ENCODE data around the gene CLEC4F. TPM values are rescaled to one million over a fixed set of nuclear protein-coding genes. Genes with fewer than 3 reads are reported as not detected.

Gene CLEC4F
- total RNA-seq, 1 donor from 2014 or later = not detected

- no peak overlapping the region for H3K4me3 ChIP-seq (ENCODE audit: low read depth, low read length)
- TF ChIP-seq CTCF (IDR thresholded peaks at IDR 0.05; ENCODE audit: insufficient read depth, low read length, poor library complexity, severe bottlenecking) = no peak
- no peaks in the 10 kb centered on the region for H3K27me3 ChIP-seq (ENCODE audit: control insufficient read depth, insufficient read depth, low read length)
- no peak for DNase-seq (ENCODE audit: low read depth)
- no peaks in the 10 kb centered on the region for H3K36me3 ChIP-seq (ENCODE audit: control insufficient read depth, insufficient read depth, low read length)
Observed at GRCh38 chr2:70852824-70853223, 32.4 kb upstream of the CLEC4F start.

GRCh38 chr2:70851704-70852103 is 31.3 kb upstream of the CLEC4F start:
- TF ChIP-seq CTCF (IDR thresholded peaks at IDR 0.05; ENCODE audit: insufficient read depth, low read length, poor library complexity, severe bottlenecking) = no peak
- H3K36me3 ChIP-seq (ENCODE audit: control insufficient read depth, insufficient read depth, low read length) = no peaks in the 10 kb centered on the region
- H3K27me3 ChIP-seq (ENCODE audit: control insufficient read depth, insufficient read depth, low read length) = no peaks in the 10 kb centered on the region
- no peak for DNase-seq (ENCODE audit: low read depth)
- no peak overlapping the region for H3K4me3 ChIP-seq (ENCODE audit: low read depth, low read length)

- Histone ChIP-seq H3K36me3 (ENCODE audit: control insufficient read depth, insufficient read depth, low read length) (no peaks in the 10 kb centered on the region), H3K4me3 (ENCODE audit: low read depth, low read length) (no peak overlapping the region), H3K27me3 (ENCODE audit: control insufficient read depth, insufficient read depth, low read length) (no peaks in the 10 kb centered on the region)
- TF ChIP-seq CTCF (IDR thresholded peaks at IDR 0.05; ENCODE audit: insufficient read depth, low read length, poor library complexity, severe bottlenecking) = no peak
- no peak for DNase-seq (ENCODE audit: low read depth)
Observed at GRCh38 chr2:70850925-70851324, 30.5 kb upstream of the CLEC4F start.

GRCh38 chr2:70842401-70842800 is 22.0 kb upstream of the CLEC4F start:
- no peak for DNase-seq (ENCODE audit: low read depth)

GRCh38 chr2:70837980-70838925 is 17.9 kb upstream of the CLEC4F start:
- DNase-seq (ENCODE audit: low read depth) = no peak
- TF ChIP-seq CTCF (IDR thresholded peaks at IDR 0.05; ENCODE audit: insufficient read depth, low read length, poor library complexity, severe bottlenecking) = no peak
- no peaks in the 10 kb centered on the region for H3K36me3 ChIP-seq (ENCODE audit: control insufficient read depth, insufficient read depth, low read length)
- H3K4me3 ChIP-seq (ENCODE audit: low read depth, low read length) = no peak overlapping the region
- H3K27me3 ChIP-seq (ENCODE audit: control insufficient read depth, insufficient read depth, low read length) = no peaks in the 10 kb centered on the region

More at GRCh38 chr2:70842401-70842800, 22.0 kb upstream of the CLEC4F start:
- TF ChIP-seq CTCF (IDR thresholded peaks at IDR 0.05; ENCODE audit: insufficient read depth, low read length, poor library complexity, severe bottlenecking) = no peak
- Histone ChIP-seq H3K27me3 (ENCODE audit: control insufficient read depth, insufficient read depth, low read length) (no peaks in the 10 kb centered on the region), H3K4me3 (ENCODE audit: low read depth, low read length) (no peak overlapping the region), H3K36me3 (ENCODE audit: control insufficient read depth, insufficient read depth, low read length) (no peaks in the 10 kb centered on the region)
